Activated B cell treated with CpG ODN at 0.5 μM for 24 hours (primary cell): ENCODE results near the gene RGS14. TPM values are rescaled to one million over a fixed set of nuclear protein-coding genes. Genes with fewer than 3 reads are reported as not detected.

ENCODE experiments used
- ATAC-seq: fragments of 200-7000 bp; cut with Tn5 transposase; one replicate; pipeline ENCODE4 v1.10.0; 2021; ENCODE audit warnings: low read depth, mild to moderate bottlenecking, moderate library complexity
- CTCF ChIA-PET: fragments of 350-600 bp; sonication (Branson Sonifier 250); formaldehyde crosslinking; loops from one replicate; lab custom pipeline; 2021; ENCODE audit warnings: antibody characterized with exemption; lab: Charles Lee
- POLR2A ChIA-PET: fragments of 350-600 bp; sonication (Branson Sonifier 250); formaldehyde crosslinking; loops from one replicate; lab custom pipeline; 2021; ENCODE audit warnings: antibody characterized with exemption; lab: Charles Lee
- DNase-seq: peaks from one replicate; pipeline ENCODE4 v3.0.0; 2022
- H3K27ac Mint-ChIP-seq: one replicate; pipeline ENCODE4 v1.8.0; 2020; ENCODE audit warnings: mixed read lengths
- H3K27me3 Mint-ChIP-seq: one replicate; pipeline ENCODE4 v1.8.0; 2021; ENCODE audit warnings: mixed read lengths
- H3K36me3 Mint-ChIP-seq: one replicate; pipeline ENCODE4 v1.8.0; 2021; ENCODE audit warnings: low read depth, mixed read lengths
- H3K4me1 Mint-ChIP-seq: one replicate; pipeline ENCODE4 v1.8.0; 2021; ENCODE audit warnings: mixed read lengths
- H3K4me3 Mint-ChIP-seq: one replicate; pipeline ENCODE4 v1.8.0; 2020; ENCODE audit warnings: mild to moderate bottlenecking, mixed read lengths
- H3K9me3 Mint-ChIP-seq: one replicate; pipeline ENCODE4 v1.8.0; 2020; ENCODE audit warnings: mixed read lengths
- intact Hi-C: fragments of 100-400 bp; cut with micrococcal nuclease; formaldehyde crosslinking; loops from one replicate; pipeline ENCODE4 v1.15.1; 2024
- total RNA-seq: library from RNA; stranded (reverse); gene quantifications from 2 replicates; pipeline ENCODE4 v1.2.3, GENCODE V29; 2022
- TF ChIP-seq, protein P1 (sequence below): fragments of 200-600 bp; IDR thresholded peaks from one replicate; pipeline ENCODE4 v1.8.0; 2022; ENCODE audit warnings: antibody characterized with exemption, mild to moderate bottlenecking

Gene RGS14
- total RNA-seq, 1 donor from 2014 or later: 58.3 TPM

GRCh38 chr5:177346820-177347219 is 10.9 kb upstream of the RGS14 start:
- Mint-ChIP-seq H3K27ac (peak overlapping the region; percentile 46), H3K27me3 (no peaks in the 10 kb centered on the region), H3K9me3 (no peaks in the 10 kb centered on the region), H3K4me3 (no peak overlapping the region), H3K36me3 (peaks cover 46% of the 10 kb centered on the region), H3K4me1 (peaks cover 42% of the 10 kb centered on the region)
- TF ChIP-seq, protein P1, sequence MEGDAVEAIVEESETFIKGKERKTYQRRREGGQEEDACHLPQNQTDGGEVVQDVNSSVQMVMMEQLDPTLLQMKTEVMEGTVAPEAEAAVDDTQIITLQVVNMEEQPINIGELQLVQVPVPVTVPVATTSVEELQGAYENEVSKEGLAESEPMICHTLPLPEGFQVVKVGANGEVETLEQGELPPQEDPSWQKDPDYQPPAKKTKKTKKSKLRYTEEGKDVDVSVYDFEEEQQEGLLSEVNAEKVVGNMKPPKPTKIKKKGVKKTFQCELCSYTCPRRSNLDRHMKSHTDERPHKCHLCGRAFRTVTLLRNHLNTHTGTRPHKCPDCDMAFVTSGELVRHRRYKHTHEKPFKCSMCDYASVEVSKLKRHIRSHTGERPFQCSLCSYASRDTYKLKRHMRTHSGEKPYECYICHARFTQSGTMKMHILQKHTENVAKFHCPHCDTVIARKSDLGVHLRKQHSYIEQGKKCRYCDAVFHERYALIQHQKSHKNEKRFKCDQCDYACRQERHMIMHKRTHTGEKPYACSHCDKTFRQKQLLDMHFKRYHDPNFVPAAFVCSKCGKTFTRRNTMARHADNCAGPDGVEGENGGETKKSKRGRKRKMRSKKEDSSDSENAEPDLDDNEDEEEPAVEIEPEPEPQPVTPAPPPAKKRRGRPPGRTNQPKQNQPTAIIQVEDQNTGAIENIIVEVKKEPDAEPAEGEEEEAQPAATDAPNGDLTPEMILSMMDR: no peak
- POLR2A ChIA-PET: interaction anchor here (1.8 kb wide), 1 partner anchor 24 kb away, joined by 4 read pairs; no protein-coding TSS in a partner anchor
- no peak for DNase-seq
- ATAC-seq: no peak
- intact Hi-C loops: loop anchor here (2.0 kb wide), 1 partner anchor 16 kb away; no protein-coding TSS in a partner anchor
- CTCF ChIA-PET: interaction anchor here (1.5 to 2.1 kb wide), 2 partner anchors 37 to 58 kb away, joined by 4 read pairs; no protein-coding TSS in a partner anchor

DNA sequence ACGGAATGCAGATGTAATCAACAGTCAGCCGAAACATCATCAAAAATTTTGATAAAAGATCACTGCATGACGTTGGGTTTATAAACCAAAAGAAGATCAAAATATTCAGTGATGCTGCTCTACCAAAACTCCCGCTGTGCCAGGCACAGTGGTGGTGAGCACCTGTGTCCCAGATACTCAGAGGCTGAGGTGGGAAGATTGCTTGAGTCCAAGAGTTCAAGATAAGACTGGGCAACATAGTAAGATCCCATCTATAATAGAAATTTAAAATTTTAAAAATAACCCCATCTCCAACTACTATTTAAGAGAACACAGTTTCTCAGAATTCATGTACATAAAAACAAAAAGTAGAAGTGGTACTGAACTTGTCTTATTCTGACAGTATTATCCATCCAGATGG is 10.0 kb upstream of the RGS14 start:
- ATAC-seq: no peak
- Mint-ChIP-seq H3K36me3 (peaks cover 44% of the 10 kb centered on the region), H3K9me3 (no peaks in the 10 kb centered on the region), H3K27ac (no peak overlapping the region), H3K4me3 (no peak overlapping the region), H3K27me3 (no peaks in the 10 kb centered on the region), H3K4me1 (peaks cover 46% of the 10 kb centered on the region)
- TF ChIP-seq, protein P1: no peak
- DNase-seq: no peak
- POLR2A ChIA-PET: no interaction called here
- CTCF ChIA-PET: no interaction called here
- intact Hi-C loops: loop anchor here (2.0 kb wide), 1 partner anchor 15 kb away; no protein-coding TSS in a partner anchor

DNA sequence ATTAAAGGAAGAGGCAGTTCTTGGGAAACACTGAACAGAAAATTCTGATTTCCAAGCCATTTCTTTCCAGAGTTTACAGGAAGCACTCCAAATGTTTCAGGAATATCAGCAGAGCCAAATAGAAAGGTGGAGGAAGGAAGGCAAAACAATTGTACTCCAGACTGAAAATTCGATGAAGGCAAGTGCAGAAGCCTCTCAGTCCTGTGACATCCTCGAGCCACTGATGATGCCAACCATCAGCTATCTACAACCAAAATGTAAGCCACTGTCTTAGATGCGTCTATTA is 8.4 kb upstream of the RGS14 start:
- no peak for DNase-seq
- CTCF ChIA-PET: no interaction called here
- no peak for ATAC-seq
- Mint-ChIP-seq H3K27me3 (no peaks in the 10 kb centered on the region), H3K4me1 (peaks cover 47% of the 10 kb centered on the region), H3K27ac (no peak overlapping the region), H3K9me3 (no peaks in the 10 kb centered on the region), H3K36me3 (peaks cover 41% of the 10 kb centered on the region), H3K4me3 (peak overlapping the region; percentile 66)
- POLR2A ChIA-PET: no interaction called here
- TF ChIP-seq, protein P1: no peak
- intact Hi-C loops: no loop called here

- ChIA-PET CTCF (no interaction called here), POLR2A (interaction anchor here (2.7 kb wide), 1 partner anchor 19 kb away, joined by 15 read pairs; no protein-coding TSS in a partner anchor)
- peaks cover 39% of the 10 kb centered on the region for H3K36me3 Mint-ChIP-seq
- H3K9me3 Mint-ChIP-seq: no peaks in the 10 kb centered on the region
- H3K4me3 Mint-ChIP-seq: peak overlapping the region; percentile 98
- peaks cover 47% of the 10 kb centered on the region for H3K4me1 Mint-ChIP-seq
- TF ChIP-seq, protein P1: no peak
- intact Hi-C loops: loop anchor here (2.0 to 5.0 kb wide), 3 partner anchors 217 to 961 kb away; partner anchors contain the start of genes B4GALT7, HIGD2A, NOP16 and NSD1
- no peaks in the 10 kb centered on the region for H3K27me3 Mint-ChIP-seq
- ATAC-seq (no peak), DNase-seq (no peak)
- no peak overlapping the region for H3K27ac Mint-ChIP-seq
These were observed 8.0 kb upstream of the RGS14 start for GRCh38 chr5:177349762-177350161.

DNA sequence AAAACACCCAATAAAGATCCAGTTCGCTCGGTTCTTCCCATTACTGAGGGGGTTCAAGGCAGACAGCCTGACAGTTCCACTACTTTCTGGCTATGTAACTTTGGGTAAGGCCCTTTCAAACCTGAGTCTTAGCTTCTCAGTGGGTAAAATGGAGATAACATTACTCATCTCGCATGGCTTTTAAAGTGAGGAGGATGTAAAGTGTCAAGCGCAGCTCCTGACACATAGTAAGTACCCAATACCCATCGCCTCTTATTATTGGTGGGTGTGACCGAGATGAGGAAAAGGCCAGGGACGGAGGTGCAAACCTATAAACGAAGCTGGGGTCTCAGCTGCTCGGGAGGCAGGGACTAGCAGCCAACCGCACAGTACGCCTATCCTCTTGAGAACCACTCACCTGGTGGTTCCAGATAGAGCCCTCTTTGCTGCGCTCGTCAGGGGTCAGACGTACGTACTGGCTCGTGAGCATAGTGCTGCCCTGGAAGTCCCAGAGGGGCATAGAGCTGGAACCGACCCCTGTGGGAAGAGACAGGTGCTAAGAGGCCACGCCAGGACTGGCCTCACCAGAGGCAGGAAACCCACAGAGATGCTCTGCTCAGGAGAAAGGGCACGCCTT is 6.8 kb upstream of the RGS14 start:
- Mint-ChIP-seq H3K9me3 (no peaks in the 10 kb centered on the region), H3K27ac (peak overlapping the region; percentile 100), H3K36me3 (peaks cover 36% of the 10 kb centered on the region), H3K4me3 (peak overlapping the region; percentile 98), H3K27me3 (no peaks in the 10 kb centered on the region), H3K4me1 (peaks cover 53% of the 10 kb centered on the region)
- TF ChIP-seq, protein P1: no peak
- intact Hi-C loops: loop anchor here (1.0 to 5.0 kb wide), 6 partner anchors 11 to 962 kb away; partner anchors contain the start of genes B4GALT7, GRK6, HIGD2A and NOP16
- ChIA-PET POLR2A (interaction anchor here (0.6 to 2.7 kb wide), 18 partner anchors 10 to 813 kb away, joined by 3 to 23 read pairs (median 6); partner anchors contain the start of genes B4GALT7, DOK3, GRK6 and PRELID1), CTCF (interaction anchor here (1.6 to 3.3 kb wide), 2 partner anchors 19 to 20 kb away, joined by 4 to 17 read pairs; no protein-coding TSS in a partner anchor)
- DNase-seq (no peak), ATAC-seq (no peak)
